Heart left ventricle (tissue), 16 donors: ENCODE results near the gene NMT2. TPM values are rescaled to one million over a fixed set of nuclear protein-coding genes. Genes with fewer than 3 reads are reported as not detected.

Experiments
- ATAC-seq, 4 donors: fragments of 200-7000 bp; cut with Tn5 transposase; one replicate each; pipeline ENCODE4 v1.9.1; 2020 to 2022; ENCODE audit warnings: moderate library complexity in 4 of 4, mild to moderate bottlenecking in 3 of 4, moderate number of reproducible peaks in 1 of 4
- DNase-seq, 5 donors: peaks; one replicate each; pipeline ENCODE4 v3.0.0-alpha.2; 2020
- H3K27ac ChIP-seq, 12 donors: fragments of 200-600 bp; sonication (generic) in 4 of 12; one replicate each; pipeline versions ENCODE4 v1.5.0 to v1.8.0; 2016 to 2022; ENCODE audit warnings: mild to moderate bottlenecking in 2 of 12
- H3K27me3 ChIP-seq, 9 donors: fragments of 200-600 bp; sonication (generic) in 2 of 9; one replicate each; pipeline versions ENCODE4 v1.5.1 to v1.8.0; 2016 to 2022; ENCODE audit warnings: mild to moderate bottlenecking in 3 of 9
- H3K36me3 ChIP-seq, 9 donors: fragments of 200-600 bp; sonication (generic) in 2 of 9; one replicate each; pipeline versions ENCODE4 v1.5.0 to v1.8.0; 2018 to 2022; ENCODE audit warnings: mild to moderate bottlenecking in 2 of 9
- H3K4me1 ChIP-seq, 12 donors: fragments of 200-600 bp; sonication (generic) in 4 of 12; one replicate each; pipeline versions ENCODE4 v1.5.0 to v1.8.0; 2016 to 2022; ENCODE audit warnings: mild to moderate bottlenecking in 3 of 12
- H3K4me3 ChIP-seq, 12 donors: fragments of 200-600 bp; sonication (generic) in 4 of 12; one replicate each; pipeline versions ENCODE4 v1.5.0 to v1.8.0; 2017 to 2022; ENCODE audit warnings: mild to moderate bottlenecking in 9 of 12, moderate library complexity in 4 of 12
- H3K9me3 ChIP-seq, 12 donors: fragments of 200-600 bp; sonication (generic) in 4 of 12; one replicate each; pipeline versions ENCODE4 v1.5.0 to v1.8.0; 2016 to 2022; ENCODE audit warnings: mild to moderate bottlenecking in 1 of 12
- POLR2A ChIP-seq, 2 donors: fragments of 450-650 bp; IDR thresholded peaks; one replicate each; pipeline ENCODE4 v1.6.1; 2017; ENCODE audit warnings: antibody characterized with exemption in 2 of 2, mild to moderate bottlenecking in 2 of 2, moderate library complexity in 2 of 2
- WGBS, 4 donors: extraction: QIAGEN DNeasy Blood & Tissue Kit in 2 of 4; methylation state at CpG; one replicate each; pipeline versions ENCODE4 v1.1.5 to v1.1.7; 2013 to 2018; 5-methylcytosine and 5-hydroxymethylcytosine counted together
- intact Hi-C, 10 donors: fragments of 100-400 bp; cut with DNase I; formaldehyde crosslinking; loops; one replicate each; pipeline versions ENCODE4 v1.11.1 to v1.14.2; 2022
- polyA plus RNA-seq, 2 donors: library from polyadenylated mRNA; stranded (reverse); fragments of 200-250 nt; gene quantifications; one replicate each; pipeline ENCODE4 v1.2.3, GENCODE V29; 2013
- total RNA-seq, 9 donors: library from RNA; depleted of rRNA in 2 of 9; stranded (reverse); fragments of >200 nt in 2 of 9; fragmentation: NEBNext Ultra II Directional in 3 of 9; extraction: Animal tissue kit (Norgen Biotek cat#: 25700) in 3 of 9; gene quantifications; one replicate each; pipeline versions ENCODE4 v1.1.0 to v1.2.4, GENCODE V29; 2016 to 2023
- TF ChIP-seq, protein P1 (sequence below), 12 donors: fragments of 200-600 bp; sonication (generic) in 4 of 12; IDR thresholded peaks; one replicate each; pipeline versions ENCODE4 v1.5.0 to v1.8.0; 2018 to 2022; ENCODE audit warnings: antibody characterized with exemption in 12 of 12, mild to moderate bottlenecking in 5 of 12
- donor health status: ischemic (EF 13 %, LVEDD 7.1; RV severe dilation, severe dysfunction).
- donor health status: healthy with polysubstance abuse.
- donor health status: DM: no; HTN: yes; CAD: no.
- donor health status: DM: no; HTN: no; CAD: no.
- donor health status: ischemic (EF 25% LVEDD 6.9; RV normal size, moderate dysfunction).
- donor health status: ischemic (EF 25% LVEDD 5.7; RV mildly dilated, moderate dysfunction).
- donor health status: healthy.
- donor health status: DM: yes; HTN: yes; CAD: no.
- donor health status: ischemic (EF 35%, LVEDD 5.7; RV mildly dilated, moderate dysfunction).
- donor health status: nonischemic (EF 11% LVEDD 7.7; RV severe dilation, severe dysfunction).
- donor health status: DM: yes; HTN: yes; CAD: no.
- donor health status: PGD.
- donor health status: ischemic (EF 29% LVEDD 5.4; RV normal size, mild dysfunction).
- donor health status: nonischemic (EF 23%, LVEDD 6.1; RV moderate dilation, normal function).

NMT2 gene
- total and polyA plus RNA-seq, 11 donors, result 6.7 to 19.0 (median 13.2) TPM

DNA sequence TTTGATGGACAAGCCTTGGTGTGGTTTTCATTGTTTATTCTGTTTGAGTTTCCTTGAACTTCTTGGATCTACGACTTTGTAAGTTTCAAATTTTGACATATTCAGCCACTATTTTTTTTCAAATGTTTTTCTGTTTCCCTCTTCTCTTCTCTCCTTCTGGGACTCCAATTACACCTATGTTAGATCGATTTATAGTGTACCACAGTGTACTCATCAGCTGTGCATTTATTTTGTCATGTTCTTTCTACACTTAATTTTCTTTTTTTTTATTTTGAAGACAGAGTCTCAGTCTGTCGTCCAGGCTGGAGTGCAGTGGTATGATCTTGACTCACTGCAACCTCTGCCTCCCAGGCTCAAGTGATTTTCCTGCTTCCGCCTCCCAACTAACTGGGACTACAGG is 108.6 kb downstream of the NMT2 start:
- Histone ChIP-seq H3K9me3 (peaks cover 0 to 23% (median 6%) of the 10 kb centered on the region in 12 donors), H3K27ac (no peak overlapping the region), H3K4me1 (no peaks in the 10 kb centered on the region), H3K4me3 (no peak overlapping the region), H3K27me3 (peaks cover 0 to 3% (median 0%) of the 10 kb centered on the region in 9 donors), H3K36me3 (no peaks in the 10 kb centered on the region)
- no peak for ATAC-seq
- intact Hi-C loops, result no loop called here
- DNase-seq, result no peak
- WGBS, 4 donors, result 67 to 89% (median 77%) methylated on average over 4 of the region's 4 CpGs
- no peak for TF ChIP-seq POLR2A (IDR thresholded peaks at IDR 0.05)
- TF ChIP-seq, protein P1, sequence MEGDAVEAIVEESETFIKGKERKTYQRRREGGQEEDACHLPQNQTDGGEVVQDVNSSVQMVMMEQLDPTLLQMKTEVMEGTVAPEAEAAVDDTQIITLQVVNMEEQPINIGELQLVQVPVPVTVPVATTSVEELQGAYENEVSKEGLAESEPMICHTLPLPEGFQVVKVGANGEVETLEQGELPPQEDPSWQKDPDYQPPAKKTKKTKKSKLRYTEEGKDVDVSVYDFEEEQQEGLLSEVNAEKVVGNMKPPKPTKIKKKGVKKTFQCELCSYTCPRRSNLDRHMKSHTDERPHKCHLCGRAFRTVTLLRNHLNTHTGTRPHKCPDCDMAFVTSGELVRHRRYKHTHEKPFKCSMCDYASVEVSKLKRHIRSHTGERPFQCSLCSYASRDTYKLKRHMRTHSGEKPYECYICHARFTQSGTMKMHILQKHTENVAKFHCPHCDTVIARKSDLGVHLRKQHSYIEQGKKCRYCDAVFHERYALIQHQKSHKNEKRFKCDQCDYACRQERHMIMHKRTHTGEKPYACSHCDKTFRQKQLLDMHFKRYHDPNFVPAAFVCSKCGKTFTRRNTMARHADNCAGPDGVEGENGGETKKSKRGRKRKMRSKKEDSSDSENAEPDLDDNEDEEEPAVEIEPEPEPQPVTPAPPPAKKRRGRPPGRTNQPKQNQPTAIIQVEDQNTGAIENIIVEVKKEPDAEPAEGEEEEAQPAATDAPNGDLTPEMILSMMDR (IDR thresholded peaks at IDR 0.05), result no peak

DNA sequence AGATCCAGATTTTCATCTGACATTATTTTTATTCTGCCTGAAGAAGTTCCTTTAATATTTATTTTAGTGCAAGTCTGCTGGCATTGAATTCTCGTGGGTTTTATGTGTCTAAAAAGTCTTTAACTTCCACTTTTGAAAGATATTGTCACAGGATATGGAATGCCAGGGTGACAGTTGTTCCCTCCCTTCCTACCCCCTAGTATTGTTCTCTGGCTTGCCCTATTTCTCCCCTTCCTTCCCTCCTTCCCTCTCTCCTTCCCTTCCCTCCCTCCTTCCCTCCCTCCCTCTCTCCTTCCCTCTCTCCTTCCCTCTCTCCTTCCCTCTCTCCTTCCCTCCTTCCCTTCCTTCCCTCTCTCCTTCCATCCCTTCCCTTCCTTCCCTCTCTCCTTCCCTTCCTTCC is 109.8 kb downstream of the NMT2 start:
- DNase-seq, result no peak
- Histone ChIP-seq H3K27me3 (peaks cover 0 to 3% (median 0%) of the 10 kb centered on the region in 9 donors), H3K36me3 (no peaks in the 10 kb centered on the region), H3K4me3 (no peak overlapping the region), H3K27ac (no peak overlapping the region), H3K9me3 (peaks cover 0 to 20% (median 6%) of the 10 kb centered on the region in 12 donors), H3K4me1 (no peaks in the 10 kb centered on the region)
- TF ChIP-seq POLR2A (IDR thresholded peaks at IDR 0.05), result no peak
- TF ChIP-seq, protein P1 (IDR thresholded peaks at IDR 0.05), result no peak
- no peak for ATAC-seq
- intact Hi-C loops, result no loop called here
- 47 to 73% (median 60%) methylated on average over 1 of the region's 1 CpG for WGBS, 4 donors

Other genes with a start within 250 kb of the NMT2 start
- 1 to 10 TPM; 2.5 to 9.6 (median 5.3) TPM for gene DCLRE1C, start 214.6 kb downstream of the NMT2 start, total RNA-seq
- gene DCLRE1C, start 214.6 kb downstream of the NMT2 start, polyA plus RNA-seq, result 1 to 10 TPM; 2.0 to 5.9 TPM
- gene MEIG1, start 209.3 kb downstream of the NMT2 start, total RNA-seq, result under 1 TPM in 1 of 9 donors, not detected in 8; 0.85 TPM
- gene MEIG1, start 209.3 kb downstream of the NMT2 start, polyA plus RNA-seq, result not detected
- gene OLAH, start 124.8 kb downstream of the NMT2 start, total RNA-seq, result under 1 TPM in 1 of 9 donors, not detected in 8; 0.44 TPM
- under 1 TPM in 1 of 2 donors, not detected in 1; 0.54 TPM for gene OLAH, start 124.8 kb downstream of the NMT2 start, polyA plus RNA-seq
- gene ACBD7, start 79.9 kb downstream of the NMT2 start, total RNA-seq, result 1 to 10 TPM in 1 of 9 donors, not detected in 8; 1.1 TPM
- under 1 TPM in 1 of 2 donors, not detected in 1; 0.08 TPM for gene ACBD7, start 79.9 kb downstream of the NMT2 start, polyA plus RNA-seq
- 10 to 100 TPM in 2 of 9 donors, 1 to 10 TPM in 7; 7.2 to 14.4 (median 8.9) TPM for gene RPP38, start 71.3 kb downstream of the NMT2 start, total RNA-seq
- 10 to 100 TPM; 12.3 to 15.5 TPM for gene RPP38, start 71.3 kb downstream of the NMT2 start, polyA plus RNA-seq
- gene FAM171A1, start 202.6 kb upstream of the NMT2 start, total RNA-seq, result 10 to 100 TPM in 4 of 9 donors, 1 to 10 TPM in 5; 6.7 to 18.0 (median 9.9) TPM
- gene FAM171A1, start 202.6 kb upstream of the NMT2 start, polyA plus RNA-seq, result 1 to 10 TPM; 4.1 to 9.8 TPM